Omental fat pad (tissue), 4 donors: ENCODE data around the gene RALGDS. TPM values are rescaled to one million over a fixed set of nuclear protein-coding genes. Genes with fewer than 3 reads are reported as not detected.

Source experiments
- ATAC-seq: fragments of 150-250 bp; one replicate; pipeline ENCODE4 v1.9.1; 2016; ENCODE audit warnings: mild to moderate bottlenecking, moderate library complexity; ENCODE audit not compliant: low FRiP score
- DNase-seq: peaks from one replicate; pipeline ENCODE4 v3.0.0-alpha.2; 2019; ENCODE audit warnings: low spot score
- CTCF ChIP-seq, 3 donors: fragments of 450-650 bp; IDR thresholded peaks; one replicate each; pipeline ENCODE4 v1.5.1; 2016 to 2017; ENCODE audit warnings: antibody characterized with exemption in 3 of 3, mild to moderate bottlenecking in 3 of 3, moderate library complexity in 2 of 3
- total RNA-seq, 4 donors: library from RNA; depleted of rRNA; stranded (reverse); fragments of >200 nt; gene quantifications; one replicate each; pipeline ENCODE4 v1.1.0, GENCODE V29; 2016

RALGDS gene
- total RNA-seq, 4 donors from 2014 or later: 33.9 to 177 (median 68.9) TPM

- no peak for ATAC-seq
Observed at GRCh38 chr9:133141833-133142595, 21.0 kb upstream of the RALGDS start.

DNA sequence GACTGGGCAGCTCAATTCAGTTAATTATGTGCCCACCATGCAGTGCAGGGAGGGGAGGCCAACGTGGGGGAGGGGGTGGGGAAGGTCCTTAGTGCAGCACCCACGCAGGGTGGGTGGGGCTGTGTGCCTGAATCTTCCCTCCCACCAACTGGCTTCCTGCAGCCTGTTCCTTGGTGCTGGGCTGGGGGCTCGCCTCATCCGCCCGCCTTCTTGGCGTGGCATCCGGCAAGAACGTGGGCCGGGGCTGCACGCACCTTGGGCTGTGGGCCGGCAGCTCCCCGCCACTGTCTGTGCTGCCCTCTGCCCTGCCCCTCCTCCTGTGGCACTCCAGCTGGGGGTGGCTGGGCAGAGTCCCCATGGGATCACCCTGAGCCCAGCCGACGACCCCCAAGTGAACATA is 19.6 kb upstream of the RALGDS start:
- no peak for TF ChIP-seq CTCF (IDR thresholded peaks at IDR 0.05)
- ATAC-seq: no peak
- no peak for DNase-seq

More at GRCh38 chr9:133141833-133142595, 21.0 kb upstream of the RALGDS start:
- TF ChIP-seq CTCF (IDR thresholded peaks at IDR 0.05): no peak
- DNase-seq: no peak

DNA sequence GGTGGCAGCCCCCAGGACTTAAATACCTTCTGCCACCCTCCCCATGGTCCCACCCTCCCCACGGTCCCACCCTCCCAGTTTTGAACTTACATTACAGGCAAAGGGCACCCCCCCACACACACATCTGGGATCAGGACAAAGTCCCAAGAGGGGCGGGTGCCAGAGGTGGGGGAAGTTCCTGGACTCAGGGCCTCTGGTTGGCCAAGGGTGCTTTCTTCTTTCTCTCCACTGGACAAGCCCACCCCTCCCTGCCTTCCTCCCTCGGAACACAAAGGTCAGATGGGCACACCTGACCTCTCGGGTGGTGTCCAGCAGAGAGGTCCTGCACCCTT is 19.1 kb upstream of the RALGDS start:
- no peak for TF ChIP-seq CTCF (IDR thresholded peaks at IDR 0.05)
- no peak for DNase-seq
- ATAC-seq: no peak

DNA sequence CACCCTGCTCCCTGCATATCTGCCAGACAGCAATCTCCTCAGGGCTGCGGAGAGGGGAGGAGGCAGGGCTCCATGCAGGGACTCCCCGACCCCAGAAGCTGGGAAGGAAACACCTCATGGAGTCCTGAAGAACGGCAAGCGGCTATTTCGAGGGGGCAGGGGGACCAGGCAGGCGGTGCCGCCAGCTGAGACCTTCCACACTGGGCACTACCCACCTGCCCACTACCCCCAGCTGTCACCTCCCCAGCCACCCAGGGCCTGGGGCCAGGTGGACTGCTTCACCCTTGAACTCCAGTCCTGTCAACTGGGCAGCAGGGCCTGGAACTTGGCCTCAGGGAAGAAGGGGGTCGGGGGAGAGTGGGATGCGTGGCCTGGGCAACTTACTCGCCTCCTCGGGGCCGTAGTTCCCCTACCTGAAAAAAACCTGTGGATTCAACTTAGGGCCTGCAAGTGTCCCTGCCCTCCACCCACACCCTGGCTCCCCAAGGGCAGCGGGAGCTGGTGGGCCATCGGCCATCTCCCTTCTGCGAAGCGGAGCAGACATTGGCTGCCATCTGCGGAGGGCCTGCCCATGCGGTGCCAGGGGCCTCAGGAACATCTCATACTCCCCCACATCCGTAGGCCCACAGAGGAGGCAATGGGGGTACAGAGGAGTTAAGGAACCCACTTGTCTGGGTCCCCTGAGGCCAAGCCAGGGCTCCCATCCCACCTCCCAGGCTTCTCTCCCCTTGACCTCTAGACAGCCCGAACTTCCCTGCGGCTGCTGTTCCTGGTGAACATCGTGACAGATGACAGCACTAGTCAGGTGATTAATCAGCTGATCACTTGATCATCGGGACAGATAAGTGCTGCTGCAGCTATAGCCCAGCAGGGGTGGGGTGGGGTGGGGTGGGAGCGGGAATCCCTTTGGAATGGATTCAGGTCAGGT is 18.5 kb upstream of the RALGDS start:
- TF ChIP-seq CTCF (IDR thresholded peaks at IDR 0.05): no peak
- DNase-seq (no peak), ATAC-seq (no peak)

GRCh38 chr9:133137451-133138231 is 16.6 kb upstream of the RALGDS start:
- DNase-seq: no peak
- TF ChIP-seq CTCF (IDR thresholded peaks at IDR 0.05): no peak
- peak; percentile 43 for ATAC-seq

DNA sequence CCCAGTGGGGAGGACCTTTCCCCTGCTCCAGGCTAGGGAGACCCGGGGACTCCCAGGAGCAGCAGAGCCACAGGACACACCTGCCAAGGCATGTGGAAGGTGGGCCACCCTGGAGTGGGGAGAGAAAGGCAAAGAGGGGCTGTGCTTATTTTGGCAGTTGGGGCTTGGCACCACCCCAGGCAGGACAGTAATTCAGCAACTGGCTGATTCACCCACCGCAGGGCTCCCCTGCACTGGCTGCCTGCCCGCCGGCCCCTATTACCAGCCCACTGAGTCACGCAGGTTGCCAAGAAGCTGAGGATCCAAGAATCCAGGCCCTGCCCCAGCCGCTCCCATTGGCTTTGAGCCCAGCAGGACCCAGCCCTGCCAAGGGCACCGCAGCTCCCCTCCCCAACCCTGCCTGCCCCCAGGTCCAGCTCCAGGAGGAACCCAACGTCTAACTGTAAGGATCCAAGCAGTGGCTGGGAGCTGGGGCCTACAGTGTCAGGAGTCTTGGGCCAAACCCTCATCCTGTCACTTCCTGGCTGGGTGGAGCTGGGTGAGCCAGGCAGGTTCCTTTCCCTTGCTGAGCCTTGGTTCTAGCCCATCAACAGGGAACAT is 14.2 kb upstream of the RALGDS start:
- peak; percentile 86 for ATAC-seq
- peak; percentile 91 for DNase-seq
- TF ChIP-seq CTCF (IDR thresholded peaks at IDR 0.05): no peak
